K562 (cell line): ENCODE measurements around the gene MICU1. TPM values are rescaled to one million over a fixed set of nuclear protein-coding genes. Genes with fewer than 3 reads are reported as not detected.
A peak's percentile ranks its signal among the peaks of the same experiment; 100 is the strongest.
"Not testable (repeated sequence)": the region's sequence is repeated elsewhere in the genome, so short reads cannot be mapped to it uniquely, and the experiment has no call there.

Experiments used
- ATAC-seq: fragments of 200-7000 bp; cut with Tn5 transposase; 3 replicates; pipeline ENCODE4 v1.9.1; 2020; ENCODE audit warnings: moderate library complexity
- BruUV-seq: library from RNA; stranded (reverse); fragments of 400-500 nt; replicated peaks from 2 replicates; lab custom pipeline; 2021; lab: Mats Ljungman, UMichigan
- CTCF ChIA-PET: fragments of 300-600 bp; formaldehyde crosslinking; extraction: SDS; loops from one replicate; lab custom pipeline; 2021; ENCODE audit warnings: low intra/inter-chr PET ratio; lab: Yijun Ruan, JAX
- POLR2A ChIA-PET: fragments of 300-600, 350-650 bp; sonication (Branson Sonifier 250); formaldehyde crosslinking; extraction: SDS; loops from one replicate; lab custom pipeline; 2021; ENCODE audit warnings: antibody characterized with exemption, inconsistent platforms; lab: Yijun Ruan, JAX
- DNase-seq, 4 experiments: peaks; one replicate each; pipeline versions ENCODE4 v3.0.0 to v3.0.0-alpha.2; 2011 to 2018; ENCODE audit warnings: low spot score in 3 of 4, mixed read lengths in 3 of 4; ENCODE audit errors: extremely low read depth in 1 of 4
- FAIRE-seq: peaks from 2 replicates; lab custom pipeline; 2011; peaks lifted over from hg19 to GRCh38; lab: Jason Lieb, UNC
- H2AFZ ChIP-seq: 2 replicates; pipeline ENCODE4 v1.6.0; 2011; ENCODE audit warnings: low read depth, low read length, control low read depth, inconsistent platforms
- H3K27ac ChIP-seq: fragments of 200-600 bp; 3 replicates; pipeline ENCODE4 v1.8.0; 2011; ENCODE audit warnings: low read depth, mild to moderate bottlenecking, control low read depth, inconsistent platforms, low read length, moderate library complexity, mixed read lengths; ENCODE audit errors: extremely low read depth
- H3K27me3 ChIP-seq, 2 experiments: fragments of 300-600 bp in 1 of 2; 2 replicates in 1 of 2; 3 replicates in 1 of 2; pipeline versions ENCODE4 v1.6.0 to v1.8.0; 2011; ENCODE audit warnings: inconsistent platforms in 2 of 2, low read length in 2 of 2, mild to moderate bottlenecking in 1 of 2, mixed read lengths in 1 of 2, moderate library complexity in 1 of 2; ENCODE audit not compliant: control insufficient read depth in 2 of 2, insufficient read depth in 2 of 2
- H3K36me3 ChIP-seq: fragments of 300-600 bp; 3 replicates; pipeline ENCODE4 v1.8.0; 2011; ENCODE audit warnings: mild to moderate bottlenecking, low read length, inconsistent platforms; ENCODE audit not compliant: control insufficient read depth, insufficient read depth
- H3K4me1 ChIP-seq, 2 experiments: fragments of 200-600 bp in 1 of 2; replicated peaks in 1 of 2; 2 replicates in 1 of 2; 3 replicates in 1 of 2; pipeline versions ENCODE4 v1.5.1 to v1.8.0; 2011; ENCODE audit warnings: inconsistent platforms in 2 of 2, low read length in 2 of 2, mild to moderate bottlenecking in 1 of 2, mixed read lengths in 1 of 2, moderate library complexity in 1 of 2; ENCODE audit not compliant: control insufficient read depth in 2 of 2, insufficient read depth in 2 of 2
- H3K4me2 ChIP-seq: 2 replicates; pipeline ENCODE4 v1.6.1; 2011; ENCODE audit warnings: low read length, control low read depth, inconsistent platforms, mixed read lengths; ENCODE audit not compliant: insufficient read depth
- H3K4me3 ChIP-seq: fragments of 200-600 bp; sonication (generic), shearing (Covaris generic); 2 replicates; pipeline ENCODE4 v1.5.1; 2016; ENCODE audit warnings: control low read depth, inconsistent platforms
- H3K79me2 ChIP-seq: fragments of 200-600 bp; 3 replicates; pipeline ENCODE4 v1.8.0; 2011; ENCODE audit warnings: low read length, inconsistent platforms; ENCODE audit not compliant: control insufficient read depth, insufficient read depth
- H3K9ac ChIP-seq, 2 experiments: 2 replicates each; pipeline versions ENCODE4 v1.6.0 to v1.6.1; 2011; ENCODE audit warnings: low read depth in 2 of 2, low read length in 2 of 2, control low read depth in 1 of 2, inconsistent platforms in 1 of 2, mild to moderate bottlenecking in 1 of 2, mixed read lengths in 1 of 2; ENCODE audit not compliant: insufficient read depth in 1 of 2
- H3K9me1 ChIP-seq: one replicate; pipeline ENCODE4 v1.6.0; 2011; ENCODE audit warnings: inconsistent platforms, mild to moderate bottlenecking, low read length, moderate library complexity; ENCODE audit not compliant: control insufficient read depth, insufficient read depth
- H3K9me3 ChIP-seq: replicated peaks from 2 replicates; pipeline ENCODE4 v1.5.1; 2011; ENCODE audit warnings: low read depth, low read length, inconsistent platforms; ENCODE audit not compliant: control insufficient read depth, insufficient read depth
- H4K20me1 ChIP-seq: replicated peaks from 2 replicates; pipeline ENCODE4 v1.6.1; 2011; ENCODE audit warnings: low read length, inconsistent platforms, mixed read lengths; ENCODE audit not compliant: control insufficient read depth, insufficient read depth
- BCOR ChIP-seq: fragments of 450-650 bp; IDR thresholded peaks from 2 replicates; pipeline ENCODE4 v1.6.1; 2016
- DACH1 ChIP-seq: fragments of 450-650 bp; IDR thresholded peaks from 2 replicates; pipeline ENCODE4 v1.6.1; 2018; ENCODE audit not compliant: partially characterized antibody
- HES1 ChIP-seq: fragments of 450-650 bp; IDR thresholded peaks from 2 replicates; pipeline ENCODE4 v1.6.1; 2016; ENCODE audit warnings: low read depth, mild to moderate bottlenecking, moderate library complexity
- KDM1A ChIP-seq, 2 experiments: fragments of 450-650 bp; IDR thresholded peaks; 2 replicates each; pipeline ENCODE4 v1.6.1; 2016; ENCODE audit warnings: mild to moderate bottlenecking in 2 of 2
- KDM5B ChIP-seq: fragments of 200-600 bp; sonication (generic); IDR thresholded peaks from 2 replicates; pipeline ENCODE4 v1.6.1; 2012; ENCODE audit warnings: low read depth, mild to moderate bottlenecking, moderate library complexity, low read length, control low read depth, inconsistent platforms; ENCODE audit not compliant: insufficient replicate concordance
- NFE2 ChIP-seq: IDR thresholded peaks from 2 replicates; pipeline ENCODE4 v1.6.1; 2014; ENCODE audit warnings: antibody characterized with exemption, low read depth
- PTRF ChIP-seq: fragments of 450-650 bp; IDR thresholded peaks from 2 replicates; pipeline ENCODE4 v1.6.1; 2016; ENCODE audit warnings: mild to moderate bottlenecking, missing genetic modification characterization, missing compliant biosample characterization
- ZNF146 ChIP-seq: IDR thresholded peaks from one replicate; pipeline ENCODE4 v1.6.1; 2018; ENCODE audit warnings: missing compliant biosample characterization; ENCODE audit not compliant: unreplicated experiment
- WGBS: fragments of 100-300 bp; shearing (Covaris generic); methylation state at CpG from one replicate; pipeline ENCODE4 v1.1.6; 2016; ENCODE audit warnings: low coverage, mixed read lengths; ENCODE audit not compliant: insufficient coverage; ENCODE audit errors: missing lambda C conversion rate; 5-methylcytosine and 5-hydroxymethylcytosine counted together
- in situ Hi-C: fragments of 300-500 bp; cut with MboI; formaldehyde crosslinking; loops from 4 replicates; pipeline ENCODE4 v1.15.0; 2018; ENCODE audit warnings: inconsistent platforms, mixed read lengths
- intact Hi-C: fragments of 100-400 bp; cut with micrococcal nuclease; formaldehyde crosslinking; loops from 2 replicates; pipeline ENCODE4 v1.14.2; 2022
- polyA plus RNA-seq, 8 experiments: library from polyadenylated mRNA; depleted of rRNA in 4 of 8; stranded (reverse) in 5 of 8; unstranded in 3 of 8; fragments of >200 nt; fragmentation: Nextera tagmentation in 2 of 8; fragmentation: Illumina TruSeq in 1 of 8; extraction: Ambion mirVana in 2 of 8; extraction: Trizol in 1 of 8; gene quantifications; 2 replicates each; pipeline versions ENCODE4 v1.2.1 to v1.2.3, GENCODE V29; 2011 to 2014; ENCODE audit warnings: inconsistent platforms in 1 of 8, missing spikeins in 1 of 8
- total RNA-seq, 7 experiments: library from RNA; depleted of rRNA in 6 of 7; stranded (reverse); fragments of >200 nt in 6 of 7; fragmentation: Illumina TruSeq in 2 of 7; extraction: Trizol in 2 of 7; gene quantifications; 2 replicates each; pipeline versions ENCODE4 v1.2.1 to v1.2.3, GENCODE V29; 2011 to 2021; ENCODE audit warnings: low replicate concordance in 1 of 7

The MICU1 gene
- total and polyA plus RNA-seq, 9 of the 15 experiments (the other 6 are each of a cell fraction or from before 2014, with no cell fraction given): 29.3 to 76.8 (median 48.4) TPM

GRCh38 chr10:72674174-72674573, 48.3 kb upstream of the MICU1 start:
- H4K20me1 ChIP-seq, ATAC-seq, intact Hi-C loops, H3K4me2 ChIP-seq, H3K9me1 ChIP-seq, H3K27ac ChIP-seq, H3K9ac ChIP-seq, H3K27me3 ChIP-seq, in situ Hi-C loops, H3K79me2 ChIP-seq, H3K36me3 ChIP-seq, CTCF ChIA-PET, H2AFZ ChIP-seq, BruUV-seq, H3K9me3 ChIP-seq, H3K4me3 ChIP-seq, DNase-seq, FAIRE-seq, POLR2A ChIA-PET: not testable (repeated sequence)
- peaks cover 0 to 10% of the 10 kb centered on the region in 2 experiments; a peak in 2 of 5 replicates for H3K4me1 ChIP-seq
- 70% methylated on average over 4 of the region's 5 CpGs for WGBS
- peak; percentile 31 to 39; a peak in 1 of 4 replicates for TF ChIP-seq KDM1A (IDR thresholded peaks at IDR 0.05)
- TF ChIP-seq BCOR: peak; percentile 78
- peak; percentile 16 for TF ChIP-seq ZNF146 (CRISPR knock-in tag)

GRCh38 chr10:72673280-72673679, 47.4 kb upstream of the MICU1 start:
- ChIA-PET CTCF (no interaction called here), POLR2A (interaction anchor here (0.9 kb wide), 1 partner anchor 16 kb away, joined by 3 read pairs; no protein-coding TSS in a partner anchor)
- Histone ChIP-seq H3K79me2 (no peaks in the 10 kb centered on the region), H3K27me3 (no peaks in the 10 kb centered on the region), H3K9me1 (no peaks in the 10 kb centered on the region), H3K4me1 (peaks cover 0 to 10% of the 10 kb centered on the region in 2 experiments; a peak in 2 of 5 replicates), H4K20me1 (no peaks in the 10 kb centered on the region), H3K36me3 (no peaks in the 10 kb centered on the region), H3K27ac (no peak overlapping the region), H3K4me2 (no peak overlapping the region), H3K9ac (no peak overlapping the region), H2AFZ (no peak overlapping the region), H3K9me3 (no peaks in the 10 kb centered on the region), H3K4me3 (no peak overlapping the region)
- TF ChIP-seq HES1 (no peak), KDM5B (no peak), PTRF (tag) (no peak), NFE2 (no peak), DACH1 (no peak), KDM1A (IDR thresholded peaks at IDR 0.05) (0 out of 4 replicates have a peak, but pooled peaks of 1 of the 2 experiments have one; percentile 24)
- FAIRE-seq (no peak), DNase-seq (no peak), ATAC-seq (no peak)
- intact Hi-C loops (no loop called here), in situ Hi-C loops (no loop called here)
- BruUV-seq: no TSS peak
- 41% methylated on average over 1 of the region's 1 CpG for WGBS
